Stimulated activated CD4-positive, alpha-beta T cell treated with anti-CD3 and anti-CD28 coated beads, Interleukin-1b, Interleukin-23, amount 100 ng/mL, for 4 hours (primary cell): ENCODE data around the gene DNAJB12.
"Not testable (repeated sequence)": the region's sequence is repeated elsewhere in the genome, so short reads cannot be mapped to it uniquely, and the experiment has no call there.

Experiments
- DNase-seq, 2 donors: peaks; one replicate each; pipeline ENCODE4 v3.0.0-alpha.2; 2020; ENCODE audit warnings: low read depth in 2 of 2

DNAJB12 gene

DNA sequence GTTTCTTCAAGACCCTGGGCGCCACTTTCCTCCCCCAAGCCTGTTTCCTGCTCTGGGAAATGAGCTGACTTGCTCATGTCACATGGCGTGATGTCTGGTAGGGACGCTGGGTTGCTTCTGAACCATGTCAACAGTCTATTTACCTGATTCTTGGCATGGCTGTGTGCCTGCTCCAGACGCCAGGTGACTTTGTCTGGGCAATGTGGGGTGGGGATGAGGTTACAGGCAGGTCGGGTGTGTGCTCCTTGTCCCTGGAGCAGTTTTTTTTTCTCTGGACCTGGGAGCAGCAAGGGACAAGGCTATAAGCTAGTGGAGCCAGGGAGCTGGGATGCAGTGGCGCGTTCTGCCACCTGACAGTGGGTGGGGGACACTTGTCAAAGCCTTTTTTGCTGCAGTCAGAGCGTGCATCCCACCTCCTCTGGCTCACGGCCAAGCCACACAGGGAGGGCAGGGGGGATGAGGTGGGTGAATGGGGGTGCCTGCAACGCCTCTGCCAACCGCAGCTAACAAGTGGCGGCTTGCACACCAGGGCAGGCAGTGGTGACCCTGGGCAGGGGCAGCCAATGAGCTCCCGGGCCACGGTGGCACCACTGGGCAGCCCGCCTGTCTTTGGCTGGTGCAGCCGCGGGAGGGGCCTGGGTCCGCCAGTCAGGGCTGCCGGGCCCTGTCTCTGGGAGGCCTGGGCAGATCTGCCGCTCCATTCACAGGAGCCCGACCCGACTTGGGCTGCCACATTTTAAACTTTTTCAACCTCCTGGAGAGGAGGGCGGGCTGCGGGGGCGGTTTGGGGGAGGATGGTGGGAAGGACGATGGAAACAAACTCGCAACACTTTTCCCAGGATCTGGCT is 22.9 kb downstream of the DNAJB12 start:
- peak; percentile 62 to 77 for DNase-seq

DNA sequence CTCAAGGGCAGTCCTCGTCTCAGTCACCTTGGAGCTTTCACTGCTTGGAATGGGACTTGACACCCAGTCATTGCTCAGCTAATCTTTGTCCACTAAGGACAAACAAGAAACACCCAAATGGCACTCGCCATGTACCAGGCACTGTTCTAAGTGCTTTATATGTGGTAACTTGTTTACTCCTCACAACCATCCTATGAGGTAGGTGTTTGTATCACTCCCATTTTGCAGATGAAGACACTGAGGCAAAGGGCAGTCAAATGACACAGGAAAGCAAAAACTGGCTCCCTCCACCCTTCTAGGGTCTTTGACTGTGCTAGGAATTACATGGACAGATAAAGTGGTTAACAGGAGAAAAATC is 24.7 kb downstream of the DNAJB12 start:
- DNase-seq = no peak

DNA sequence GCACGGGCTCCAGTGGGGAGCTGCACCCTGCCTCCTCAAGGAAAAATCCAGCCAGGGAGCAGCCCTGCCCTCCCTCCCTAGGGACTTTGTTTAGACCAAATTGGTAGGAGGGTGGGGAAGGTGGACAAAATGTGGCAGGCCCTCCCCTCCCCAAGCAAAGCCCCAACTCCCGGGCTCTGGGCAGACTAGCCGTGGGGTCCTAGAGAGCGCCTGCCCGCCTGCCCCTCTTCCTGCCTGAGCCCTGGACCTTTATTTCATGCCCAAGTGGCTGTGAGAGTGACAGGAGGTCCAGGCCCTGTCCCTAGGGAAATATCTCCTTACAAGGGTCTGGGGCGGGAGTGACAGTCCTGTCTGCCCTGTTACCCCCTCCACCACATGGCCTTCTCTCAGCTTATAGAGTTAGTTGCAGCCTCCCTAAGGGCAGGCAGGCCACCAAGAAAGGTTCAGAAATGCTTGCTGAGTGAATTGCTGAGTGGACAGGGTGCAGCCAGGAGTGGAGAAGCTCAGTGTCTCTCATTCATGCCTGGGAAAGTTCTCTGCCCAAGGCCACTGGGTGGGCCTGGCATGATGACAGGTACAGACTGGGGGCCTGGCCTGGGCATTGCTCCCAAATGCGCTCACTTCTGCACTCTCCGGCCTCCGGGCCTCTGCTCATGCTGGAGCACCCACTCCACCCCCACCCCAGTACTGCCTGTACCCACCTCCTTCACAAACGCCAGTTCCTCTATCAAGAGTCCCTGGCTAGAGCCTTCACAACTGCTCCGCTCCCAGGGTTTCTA is 25.2 kb downstream of the DNAJB12 start:
- no peak for DNase-seq

DNA sequence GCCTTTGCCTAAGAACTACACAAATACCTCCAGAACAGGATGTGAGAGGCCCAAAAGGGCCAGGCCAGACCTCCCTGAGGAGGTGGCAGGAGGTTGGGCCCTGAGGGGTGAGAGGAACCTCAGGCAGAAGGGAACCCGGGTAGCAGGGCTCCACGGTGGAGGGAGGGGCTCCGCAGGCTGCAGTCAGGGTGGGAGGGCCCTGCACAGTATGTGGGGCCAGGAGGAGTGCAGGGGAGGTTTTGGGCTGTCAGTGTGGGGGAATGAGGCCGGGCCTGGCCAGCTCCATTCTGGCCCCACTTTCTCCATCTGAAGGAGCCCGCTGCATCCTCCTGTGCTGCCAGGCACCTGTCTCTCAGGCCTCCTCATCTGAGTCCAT is 25.9 kb downstream of the DNAJB12 start:
- DNase-seq = no peak

DNA sequence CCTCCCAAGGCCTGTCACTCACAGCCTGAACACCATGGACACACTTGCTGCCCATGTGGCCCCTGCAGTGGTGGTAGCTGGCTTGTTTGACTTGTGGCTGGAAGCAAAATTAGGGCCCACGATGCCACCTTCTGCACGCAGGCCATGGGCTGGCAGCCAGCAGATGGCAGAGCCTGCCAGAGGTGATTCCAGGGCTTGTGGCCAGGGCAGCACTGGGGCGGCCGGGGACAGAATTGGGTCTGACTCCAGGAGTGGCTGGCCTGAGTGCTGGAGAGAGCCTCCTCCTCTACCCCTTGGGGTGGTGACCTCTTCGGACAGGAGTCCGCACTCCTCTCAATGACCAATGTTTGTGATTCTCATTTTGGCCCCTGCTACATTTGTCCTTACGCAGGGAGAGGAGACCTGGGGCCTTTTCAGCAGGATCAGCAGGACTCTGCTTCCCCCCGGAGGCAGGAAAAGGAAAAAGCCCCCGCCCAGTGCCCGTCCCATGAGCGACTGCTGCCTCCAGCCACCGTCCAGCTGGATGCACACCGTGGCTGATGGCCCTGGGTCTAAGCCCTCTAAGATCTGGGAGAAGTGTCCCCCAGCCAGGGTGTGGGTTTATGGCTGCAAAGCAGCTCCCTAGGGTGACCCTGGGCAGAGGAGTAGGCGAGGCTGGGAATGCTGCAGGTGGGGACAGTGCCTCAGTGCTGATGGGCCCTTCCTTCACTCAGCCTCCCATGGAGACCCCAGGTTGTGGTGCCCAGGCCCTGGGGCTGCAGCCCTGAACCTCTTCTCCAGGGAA is 26.5 kb downstream of the DNAJB12 start:
- no peak for DNase-seq

DNA sequence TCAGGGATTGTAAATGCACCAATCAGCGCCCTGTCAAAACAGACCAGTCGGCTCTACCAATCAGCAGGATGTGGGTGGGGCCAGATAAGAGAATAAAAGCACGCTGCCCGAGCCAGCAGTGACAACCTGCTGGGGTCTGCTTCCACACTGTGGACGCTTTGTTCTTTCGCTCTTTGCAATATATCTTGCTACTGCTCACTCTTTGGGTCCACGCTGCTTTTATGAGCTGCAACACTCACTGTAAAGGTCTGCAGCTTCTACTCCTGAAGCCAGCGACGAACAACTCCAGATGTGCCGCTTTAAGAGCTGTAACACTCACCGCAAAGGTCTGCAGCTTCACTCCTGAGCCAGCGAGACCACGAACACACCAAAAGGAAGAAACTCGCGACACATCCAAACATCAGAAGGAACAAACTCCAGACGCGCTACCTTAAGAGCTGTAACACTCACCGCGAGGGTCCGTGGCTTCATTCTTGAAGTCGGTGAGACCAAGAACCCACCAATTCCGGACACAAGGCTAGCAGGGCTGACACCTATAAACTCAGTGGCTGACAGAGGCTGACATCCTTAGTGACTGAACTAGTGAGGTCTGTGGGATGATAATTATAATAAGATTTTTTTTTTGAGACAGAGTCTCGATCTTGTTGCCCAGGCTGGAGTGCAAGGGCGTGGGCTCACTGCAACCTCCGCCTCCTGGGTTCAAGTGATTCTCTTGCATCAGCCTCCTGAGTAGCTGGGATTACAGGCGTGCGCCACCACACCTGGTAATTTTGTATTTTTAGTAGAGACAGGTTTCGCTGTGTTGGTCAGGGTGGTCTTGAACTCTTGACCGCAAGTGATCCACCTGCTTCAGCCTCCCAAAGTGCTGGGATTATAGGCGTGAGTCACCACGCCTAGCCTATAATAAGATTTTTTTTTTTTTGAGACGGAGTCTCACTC is 27.8 kb downstream of the DNAJB12 start:
- DNase-seq = peak; percentile 46 to 57

DNA sequence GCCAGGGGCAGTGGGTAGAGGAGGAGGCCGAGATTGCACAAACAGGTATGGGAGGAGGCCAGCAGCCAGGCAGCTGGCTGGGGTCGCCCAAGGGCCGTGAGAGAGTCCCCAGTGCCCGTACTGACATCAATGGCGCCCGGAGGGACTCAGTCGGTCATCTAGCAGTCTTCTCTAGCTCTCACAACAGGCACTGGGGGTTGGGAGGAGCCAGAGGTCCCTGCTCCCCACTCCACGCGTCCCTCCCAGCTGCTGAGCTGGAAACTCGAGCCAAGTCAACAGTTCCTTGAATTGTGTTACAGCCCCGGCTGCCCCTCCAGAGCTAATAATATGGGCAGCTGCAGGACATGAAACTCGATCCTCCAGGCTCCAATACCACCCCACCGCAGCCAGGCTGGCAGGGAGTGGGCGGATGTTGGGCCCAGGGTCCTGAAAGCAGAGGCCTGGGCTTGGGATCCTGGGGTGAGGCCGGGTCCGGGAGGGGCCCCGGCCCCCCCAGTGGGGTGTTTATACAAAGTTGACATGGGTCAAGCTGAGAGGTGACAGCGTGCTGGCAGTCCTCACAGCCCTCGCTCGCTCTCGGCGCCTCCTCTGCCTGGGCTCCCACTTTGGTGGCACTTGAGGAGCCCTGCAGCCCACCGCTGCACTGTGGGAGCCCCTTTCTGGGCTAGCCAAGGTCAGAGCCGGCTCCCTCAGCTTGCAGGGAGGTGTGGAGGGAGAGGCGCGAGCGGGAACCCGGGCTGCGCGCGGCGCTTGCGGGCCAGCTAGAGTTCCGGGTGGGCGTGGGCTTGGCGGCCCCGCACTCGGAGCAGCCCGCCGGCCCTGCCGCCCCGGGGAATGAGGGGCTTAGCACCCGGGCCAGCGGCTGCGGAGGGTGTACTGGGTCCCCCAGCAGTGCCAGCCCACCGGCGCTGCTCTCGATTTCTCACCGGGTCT is 29.2 kb downstream of the DNAJB12 start:
- DNase-seq = not testable (repeated sequence)

DNA sequence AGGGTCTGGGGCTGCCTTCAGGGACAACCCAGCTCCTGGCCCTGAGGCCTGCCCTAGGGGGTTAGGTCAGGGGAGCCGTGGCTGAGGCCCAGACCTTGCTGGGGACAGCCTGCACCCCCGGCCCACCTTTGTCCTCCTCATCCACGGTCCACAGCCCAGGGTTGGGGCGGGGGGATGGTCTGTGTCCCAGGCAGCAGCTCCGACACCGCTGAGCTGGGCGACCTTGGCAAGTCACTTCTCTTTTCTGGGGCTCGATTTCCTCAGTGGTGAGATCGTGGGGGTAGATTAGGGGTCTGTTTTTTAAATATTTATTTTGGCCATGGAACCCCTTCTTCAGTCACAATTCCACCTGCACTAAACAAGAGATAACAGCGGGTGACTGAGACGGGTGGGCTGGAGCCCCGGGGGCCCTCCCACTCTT is 30.9 kb downstream of the DNAJB12 start:
- no peak for DNase-seq

DNA sequence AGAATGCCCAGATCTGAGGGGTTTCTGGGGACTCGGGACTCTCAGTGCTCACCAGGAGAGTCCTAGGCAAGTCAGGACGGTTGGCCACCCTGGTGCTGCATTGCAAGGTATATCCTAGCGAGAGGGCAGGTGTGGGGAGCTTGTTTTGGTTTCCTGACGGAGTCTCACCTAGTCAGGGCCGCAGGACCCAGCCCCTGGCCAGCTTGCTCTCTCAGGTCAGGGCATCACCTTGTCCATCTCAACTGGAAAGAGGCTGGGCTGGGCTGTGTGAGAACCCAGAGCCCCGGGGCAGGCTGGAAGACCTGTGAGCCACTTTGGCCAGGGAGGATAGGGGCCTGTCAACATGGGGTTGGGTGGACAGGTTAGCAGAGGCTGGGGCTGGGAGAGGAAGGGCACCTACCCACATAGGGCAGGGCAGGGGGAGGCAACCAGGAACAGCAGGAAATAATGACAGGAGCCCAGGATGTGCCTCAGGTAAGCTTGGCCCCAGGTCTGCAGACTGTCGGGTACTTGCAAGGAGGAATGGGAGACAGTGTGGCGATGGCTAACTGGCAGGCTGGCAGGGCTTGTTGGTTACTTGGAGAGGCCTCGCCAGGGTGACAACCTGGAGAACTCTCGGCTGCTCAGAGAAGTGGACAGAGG is 31.5 kb downstream of the DNAJB12 start:
- no peak for DNase-seq

DNA sequence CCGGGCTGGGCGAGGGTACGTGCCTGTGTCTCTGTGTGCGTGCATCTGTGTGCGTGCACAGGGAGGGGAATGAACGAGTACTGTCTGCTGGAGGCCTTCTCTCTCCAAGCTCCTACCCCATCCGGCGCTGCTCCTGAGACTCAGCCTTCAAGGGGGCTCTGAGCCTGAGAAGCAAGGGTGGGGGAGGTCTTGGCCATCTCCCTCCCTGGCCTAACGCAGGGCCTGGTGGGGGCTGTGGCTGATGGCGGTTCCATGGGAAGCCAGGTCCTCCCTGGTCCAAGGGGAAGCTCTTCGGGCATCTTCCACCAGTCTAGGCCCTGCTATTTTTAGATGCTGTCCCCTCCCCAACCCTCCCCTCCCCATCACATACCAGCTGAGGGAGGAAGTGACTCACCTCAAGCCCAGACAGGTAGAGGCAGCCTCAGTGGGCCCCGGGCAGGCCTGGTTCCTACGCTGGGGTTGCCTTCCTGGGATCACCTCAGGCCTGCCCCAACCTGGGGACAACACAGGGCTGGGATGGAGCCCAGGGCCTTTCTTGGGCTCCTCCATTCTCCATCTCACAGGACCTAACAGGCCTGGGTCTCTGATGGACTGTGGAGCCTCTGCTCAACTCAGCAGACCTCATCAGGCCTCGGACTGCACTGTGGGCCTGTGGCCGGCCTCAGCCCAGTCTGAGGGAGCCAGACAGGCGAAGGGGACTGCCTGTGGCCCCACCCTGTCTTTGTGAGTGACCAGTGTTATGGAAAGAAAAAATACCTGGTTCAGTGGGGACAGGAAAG is 32.2 kb downstream of the DNAJB12 start:
- DNase-seq = peak; percentile 47 to 60

DNA sequence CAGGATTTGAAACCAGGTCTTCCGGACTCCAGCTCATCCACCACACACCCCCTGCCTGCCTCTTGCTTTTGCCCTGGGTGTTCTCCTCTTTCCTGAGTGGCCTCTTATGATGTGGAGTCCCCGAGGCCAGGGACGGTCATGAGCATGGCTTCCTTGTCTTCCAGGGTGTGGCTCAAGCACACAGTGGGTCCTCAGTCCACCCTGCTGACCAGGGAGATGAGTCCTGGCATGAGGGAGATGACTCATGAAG is 32.8 kb downstream of the DNAJB12 start:
- DNase-seq = no peak

DNA sequence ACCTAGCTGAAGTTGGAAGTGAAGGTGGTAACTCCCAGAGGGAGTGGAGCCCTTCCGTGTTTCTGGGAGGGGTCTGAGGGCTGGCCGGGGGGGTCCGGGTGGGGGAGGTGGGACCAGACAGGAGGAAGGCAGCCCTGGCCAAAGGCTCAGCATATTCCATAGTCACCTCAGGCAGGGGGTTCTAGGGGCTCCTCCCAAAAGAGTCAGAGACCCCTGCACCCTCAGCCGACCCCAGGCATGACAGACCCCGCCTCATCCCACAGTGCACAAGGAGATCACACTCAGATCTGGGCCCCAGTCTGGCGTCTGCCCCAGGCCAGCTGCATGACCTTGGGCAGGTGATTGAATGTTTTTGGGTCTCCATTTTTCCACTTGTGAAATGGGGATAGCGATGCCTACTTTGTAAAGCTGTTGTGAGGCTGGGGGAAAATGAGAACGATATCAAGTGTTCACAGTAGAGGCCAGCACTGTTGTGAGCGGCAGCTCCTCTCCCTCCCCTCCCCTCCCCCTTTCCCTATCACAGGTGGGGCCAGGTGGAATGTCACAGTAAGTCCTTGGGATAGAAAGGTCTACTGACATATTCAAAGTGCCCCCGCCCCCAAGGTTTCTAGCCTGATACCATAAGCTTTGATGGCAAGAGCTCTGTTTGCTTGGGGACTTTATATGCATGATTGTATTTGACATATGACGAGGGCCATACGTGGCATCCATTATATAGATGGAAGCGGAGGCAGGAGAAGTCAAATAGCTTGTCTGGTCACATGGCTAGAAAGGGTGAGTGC is 33.3 kb downstream of the DNAJB12 start:
- no peak for DNase-seq

DNA sequence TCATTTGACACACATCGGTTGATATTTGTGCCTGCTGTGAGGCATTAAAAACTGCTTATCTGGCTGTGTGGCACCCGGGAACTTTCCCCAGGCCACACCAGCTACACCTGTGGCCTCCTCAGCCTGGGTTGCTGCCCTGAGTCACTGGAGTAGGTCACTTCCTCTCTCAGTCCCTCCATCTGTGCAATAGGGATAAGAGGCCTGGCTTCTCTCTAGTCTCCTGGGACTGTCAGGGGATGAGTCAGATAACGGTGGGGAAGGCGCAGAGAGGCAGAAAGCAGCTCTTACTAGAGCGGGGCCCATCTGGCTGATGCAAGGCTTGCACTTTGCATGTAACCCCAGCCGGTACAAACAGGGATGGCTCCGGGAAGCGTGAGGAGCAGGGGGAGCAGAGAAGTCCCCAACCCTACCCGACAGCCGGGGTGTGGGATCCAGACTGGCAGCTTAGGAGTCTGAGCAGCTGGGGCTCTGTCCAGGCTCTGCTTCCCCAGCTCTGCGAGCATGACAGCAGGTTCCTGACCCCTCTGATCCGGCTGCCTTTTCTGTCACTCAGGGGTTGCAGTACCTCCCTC is 34.0 kb downstream of the DNAJB12 start:
- peak; percentile 50 to 52 for DNase-seq

DNA sequence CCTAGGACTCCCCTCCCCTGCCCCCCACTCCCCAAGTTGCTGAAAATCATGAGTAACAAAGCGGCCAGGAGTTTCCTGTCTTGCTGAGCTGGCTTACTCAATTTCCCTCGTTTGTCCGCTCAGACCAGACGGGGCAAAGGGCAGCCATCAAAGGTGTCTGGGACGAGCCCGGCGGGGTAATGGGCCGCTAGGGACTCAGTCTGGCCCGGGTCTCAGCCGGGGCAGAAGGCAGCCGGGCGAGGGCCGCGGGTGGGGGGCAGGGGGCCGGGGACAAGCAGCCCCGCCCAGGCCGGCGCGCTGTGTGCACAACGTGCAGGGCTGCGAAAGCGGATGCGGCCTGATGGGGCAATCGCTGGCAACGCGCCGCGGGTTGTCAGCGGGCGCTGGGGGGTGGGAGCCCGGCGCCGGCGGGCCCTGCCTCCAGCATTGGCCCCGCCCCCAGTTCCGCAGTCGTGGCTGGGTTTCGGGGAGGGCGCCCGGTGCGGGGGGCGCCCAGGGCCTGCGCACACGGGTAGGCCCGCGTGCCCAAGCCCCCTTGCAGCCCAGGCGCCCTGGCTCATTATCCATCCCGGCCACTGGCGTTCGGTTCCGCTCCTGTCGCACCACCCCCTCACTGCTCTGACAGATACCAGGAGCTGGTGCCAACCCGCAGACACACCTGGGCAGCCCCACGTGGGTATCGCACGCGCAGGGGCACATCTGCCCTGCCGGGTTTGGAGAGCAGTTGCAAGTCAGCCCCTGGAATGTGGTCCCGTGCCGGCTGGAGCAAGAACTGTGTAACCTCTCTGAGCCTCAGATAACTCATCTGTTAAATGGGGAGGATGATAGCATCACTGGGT is 35.1 kb downstream of the DNAJB12 start:
- DNase-seq = peak; percentile 81 to 86

DNA sequence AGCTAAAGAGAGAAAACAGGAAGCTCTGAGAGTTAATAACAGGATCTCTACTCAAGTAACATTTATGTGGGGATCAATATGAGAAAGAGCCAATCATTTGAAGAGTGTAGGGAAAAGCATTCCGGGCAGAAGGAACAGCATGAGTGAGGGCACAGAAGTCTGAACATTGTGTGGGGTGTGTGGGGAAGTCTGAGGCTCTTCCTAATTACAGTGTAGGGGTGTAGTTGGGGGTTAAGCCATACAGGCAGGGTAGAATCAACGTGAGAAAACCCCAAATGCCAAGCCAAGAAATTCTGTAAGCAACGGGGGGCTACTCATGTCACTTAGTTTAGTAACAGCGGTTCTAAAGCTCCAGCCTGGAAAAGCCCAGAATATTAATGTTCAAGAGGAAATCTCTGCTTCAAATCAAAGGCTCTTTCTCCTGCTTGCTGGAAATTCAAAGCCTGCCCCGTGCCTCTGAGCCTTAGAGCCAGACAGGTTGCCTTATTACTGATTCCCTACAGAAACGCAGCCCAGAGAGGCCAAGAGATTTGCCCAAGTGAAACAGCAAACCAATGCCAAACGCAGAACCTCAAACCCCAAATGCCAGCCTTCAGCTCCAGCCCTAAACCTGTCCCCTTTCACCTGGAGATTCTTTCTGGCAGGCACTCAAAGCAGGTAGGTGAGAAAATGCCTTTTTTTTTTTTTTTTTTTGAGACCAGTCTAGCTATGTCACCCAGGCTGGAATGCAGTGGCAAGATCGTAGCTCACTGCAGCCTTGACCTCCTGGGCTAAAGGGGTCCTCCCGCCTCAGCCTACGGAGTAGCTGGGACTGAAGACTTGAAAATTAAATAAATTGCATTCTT is 36.1 kb downstream of the DNAJB12 start:
- no peak for DNase-seq
